B cell (primary cell): ENCODE data around the gene PHEX.

Experiments used
- CTCF ChIP-seq: fragments of 200-600 bp; IDR thresholded peaks from one replicate; pipeline ENCODE4 v1.8.0; 2022; ENCODE audit warnings: antibody characterized with exemption, mild to moderate bottlenecking
- EZH2 ChIP-seq: IDR thresholded peaks from 2 replicates; pipeline ENCODE4 v1.6.1; 2012; ENCODE audit warnings: borderline replicate concordance, low read depth, mild to moderate bottlenecking, moderate library complexity, low read length; ENCODE audit not compliant: insufficient read depth, poor library complexity, severe bottlenecking

DNA sequence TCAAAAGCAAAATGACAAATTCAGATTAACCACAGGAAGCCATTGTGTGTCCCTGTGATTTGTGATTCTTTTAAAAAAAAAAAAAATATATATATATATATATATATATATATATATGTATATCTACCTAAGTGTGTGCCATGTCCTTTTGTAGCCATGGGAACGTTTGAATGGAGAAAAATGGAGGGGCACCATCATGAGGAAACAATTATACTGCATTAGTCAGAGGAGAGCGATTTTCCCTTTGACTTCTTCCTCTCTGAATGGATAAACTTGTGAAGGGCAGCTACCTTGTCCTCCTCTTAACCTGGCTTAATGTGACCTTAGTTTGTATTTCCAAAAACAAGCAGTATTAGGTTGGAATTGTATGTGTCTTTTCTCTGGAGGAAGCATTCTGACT lies 217.2 kb downstream of the PHEX start:
- TF ChIP-seq CTCF = no peak
- TF ChIP-seq EZH2 = no peak
